ENCODE results near the gene IGFBP6.

IGFBP6 gene

GRCh38 chr12:53052419-53053217 is 44.8 kb upstream of the IGFBP6 start:
- H3F3A ChIP-seq (ENCODE audit: insufficient read depth, low read length), result no peaks in the 10 kb centered on the region
- H3K9ac ChIP-seq (ENCODE audit: low read length), result no peak overlapping the region
- no peak overlapping the region for H3K4me2 ChIP-seq (ENCODE audit: low read length)
- no peaks in the 10 kb centered on the region for H4K20me1 ChIP-seq (ENCODE audit: insufficient read depth, low read length)
- H3K36me3 ChIP-seq (ENCODE audit: insufficient read depth, low read length), result no peaks in the 10 kb centered on the region
- no peak overlapping the region for H2AFZ ChIP-seq (ENCODE audit: low read length)
- H3K9me2 ChIP-seq (ENCODE audit: low read depth, low read length), result no peaks in the 10 kb centered on the region
- H3K27ac ChIP-seq (ENCODE audit: low read depth, low read length, poor library complexity, severe bottlenecking), result no peak overlapping the region
- no peaks in the 10 kb centered on the region for H3K9me3 ChIP-seq (ENCODE audit: low read length)
- H3K27me3 ChIP-seq (ENCODE audit: insufficient read depth, low read length), result no peaks in the 10 kb centered on the region; the same call in 1 of the 2 replicates
- no peak overlapping the region for H3K4me3 ChIP-seq (ENCODE audit: low read depth, low read length, poor library complexity, severe bottlenecking)
- peaks cover 6% of the 10 kb centered on the region for H3K4me1 ChIP-seq (ENCODE audit: insufficient read depth, low read length, severe bottlenecking)
- no peak for TF ChIP-seq EZH2 (IDR thresholded peaks at IDR 0.05; ENCODE audit: borderline replicate concordance, low read length)
- TF ChIP-seq CTCF (IDR thresholded peaks at IDR 0.05; ENCODE audit: low read length), result no peak
- H3K79me2 ChIP-seq (ENCODE audit: insufficient read depth, low read length), result no peaks in the 10 kb centered on the region

GRCh38 chr12:53053218-53054111 is 44.0 kb upstream of the IGFBP6 start:
- Histone ChIP-seq H3K36me3 (ENCODE audit: insufficient read depth, low read length) (no peaks in the 10 kb centered on the region), H3K9ac (ENCODE audit: low read length) (peak overlapping the region; percentile 66), H3K27ac (ENCODE audit: low read depth, low read length, poor library complexity, severe bottlenecking) (peak overlapping the region; percentile 27), H3K4me2 (ENCODE audit: low read length) (peak overlapping the region; percentile 87), H3K9me3 (ENCODE audit: low read length) (no peaks in the 10 kb centered on the region), H3K4me1 (ENCODE audit: insufficient read depth, low read length, severe bottlenecking) (peaks cover 6% of the 10 kb centered on the region), H3K79me2 (ENCODE audit: insufficient read depth, low read length) (no peaks in the 10 kb centered on the region), H4K20me1 (ENCODE audit: insufficient read depth, low read length) (no peaks in the 10 kb centered on the region), H3K27me3 (ENCODE audit: insufficient read depth, low read length) (no peaks in the 10 kb centered on the region; the same call in 1 of the 2 replicates), H3K4me3 (ENCODE audit: low read depth, low read length, poor library complexity, severe bottlenecking) (peak overlapping the region; percentile 79), H3K9me2 (ENCODE audit: low read depth, low read length) (no peaks in the 10 kb centered on the region), H3F3A (ENCODE audit: insufficient read depth, low read length) (no peaks in the 10 kb centered on the region), H2AFZ (ENCODE audit: low read length) (no peak overlapping the region)
- TF ChIP-seq EZH2 (IDR thresholded peaks at IDR 0.05; ENCODE audit: borderline replicate concordance, low read length) (no peak), CTCF (IDR thresholded peaks at IDR 0.05; ENCODE audit: low read length) (peak; percentile 90)

GRCh38 chr12:53054112-53054878 is 43.2 kb upstream of the IGFBP6 start:
- Histone ChIP-seq H3K9ac (ENCODE audit: low read length) (peak overlapping the region; percentile 66), H3K4me2 (ENCODE audit: low read length) (peak overlapping the region; percentile 87)
- TF ChIP-seq EZH2 (IDR thresholded peaks at IDR 0.05; ENCODE audit: borderline replicate concordance, low read length), result no peak
- no peak for TF ChIP-seq CTCF (IDR thresholded peaks at IDR 0.05; ENCODE audit: low read length)

More at GRCh38 chr12:53054112-53054878, 43.2 kb upstream of the IGFBP6 start:
- Histone ChIP-seq H3K27me3 (ENCODE audit: insufficient read depth, low read length) (no peaks in the 10 kb centered on the region; the same call in 1 of the 2 replicates), H2AFZ (ENCODE audit: low read length) (no peak overlapping the region), H3K4me1 (ENCODE audit: insufficient read depth, low read length, severe bottlenecking) (peaks cover 6% of the 10 kb centered on the region), H3K9me3 (ENCODE audit: low read length) (no peaks in the 10 kb centered on the region), H3K4me3 (ENCODE audit: low read depth, low read length, poor library complexity, severe bottlenecking) (peak overlapping the region; percentile 79), H3K27ac (ENCODE audit: low read depth, low read length, poor library complexity, severe bottlenecking) (peak overlapping the region; percentile 27), H3K79me2 (ENCODE audit: insufficient read depth, low read length) (no peaks in the 10 kb centered on the region), H3F3A (ENCODE audit: insufficient read depth, low read length) (no peaks in the 10 kb centered on the region), H3K36me3 (ENCODE audit: insufficient read depth, low read length) (no peaks in the 10 kb centered on the region), H4K20me1 (ENCODE audit: insufficient read depth, low read length) (no peaks in the 10 kb centered on the region), H3K9me2 (ENCODE audit: low read depth, low read length) (no peaks in the 10 kb centered on the region)
